HUES6 (cell line): ENCODE results near the gene NCKAP5.

Source experiments
- H3K27ac ChIP-seq: 2 replicates; pipeline ENCODE4 v1.7.0; 2013; ENCODE audit warnings: low read depth, mild to moderate bottlenecking, low read length, inconsistent platforms
- H3K27me3 ChIP-seq: 2 replicates; pipeline ENCODE4 v1.6.1; 2013; ENCODE audit warnings: low read length; ENCODE audit not compliant: control insufficient read depth, insufficient read depth
- H3K36me3 ChIP-seq: 2 replicates; pipeline ENCODE4 v1.6.1; 2013; ENCODE audit warnings: low read length; ENCODE audit not compliant: control insufficient read depth, insufficient read depth
- H3K4me1 ChIP-seq: 2 replicates; pipeline ENCODE4 v1.6.1; 2013; ENCODE audit warnings: low read length; ENCODE audit not compliant: control insufficient read depth, insufficient read depth
- H3K4me3 ChIP-seq: 2 replicates; pipeline ENCODE4 v1.5.1; 2013; ENCODE audit warnings: low read depth, low read length
- H3K9ac ChIP-seq: one replicate; pipeline ENCODE4 v1.6.1; 2013; ENCODE audit warnings: mild to moderate bottlenecking, low read length
- H3K9me3 ChIP-seq: 2 replicates; pipeline ENCODE4 v1.6.1; 2013; ENCODE audit warnings: low read depth, low read length; ENCODE audit not compliant: control insufficient read depth, insufficient read depth

The NCKAP5 gene

DNA sequence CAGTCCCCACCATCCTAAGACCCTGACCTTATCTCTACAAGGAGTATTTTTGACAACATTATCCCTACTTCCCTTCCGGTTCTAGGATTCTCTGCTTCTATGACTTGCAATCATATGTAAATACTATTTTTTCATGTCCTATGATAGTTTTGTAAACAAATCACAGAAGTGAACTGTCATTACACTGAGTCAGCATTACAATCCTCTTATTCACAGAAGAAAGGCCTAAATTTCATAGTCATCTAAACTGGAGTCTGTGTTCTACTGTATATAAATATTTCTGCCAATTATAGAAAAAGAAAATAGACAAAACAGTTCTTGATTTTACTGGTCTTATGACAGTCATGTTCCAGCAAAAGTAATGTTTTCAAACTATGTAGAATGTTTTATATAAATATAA, 265.1 kb downstream of the NCKAP5 start:
- H3K27ac ChIP-seq: no peak overlapping the region
- H3K4me1 ChIP-seq: no peaks in the 10 kb centered on the region
- no peaks in the 10 kb centered on the region for H3K27me3 ChIP-seq
- H3K4me3 ChIP-seq: no peak overlapping the region
- no peak overlapping the region for H3K9ac ChIP-seq
- H3K36me3 ChIP-seq: no peaks in the 10 kb centered on the region
- H3K9me3 ChIP-seq: no peaks in the 10 kb centered on the region

DNA sequence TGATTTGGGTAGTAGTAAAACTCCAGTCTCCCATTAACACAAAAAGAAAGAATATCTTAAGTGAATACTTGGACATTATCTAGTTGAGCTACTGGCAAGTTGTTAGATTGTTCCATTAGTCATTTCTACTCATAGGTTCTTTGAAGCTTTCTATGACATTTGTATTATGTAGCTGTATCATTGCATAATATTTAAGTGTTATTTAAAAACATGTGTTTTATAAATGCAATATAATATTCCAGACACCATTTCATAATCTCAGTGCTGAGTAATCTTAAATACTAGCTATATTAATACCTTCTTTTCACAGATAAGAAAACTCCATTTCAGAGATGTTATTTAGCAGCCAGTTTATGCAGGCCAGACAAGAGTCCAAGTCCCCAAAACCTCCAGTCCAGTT, 271.9 kb downstream of the NCKAP5 start:
- Histone ChIP-seq H3K27me3 (no peaks in the 10 kb centered on the region), H3K9me3 (no peaks in the 10 kb centered on the region), H3K4me3 (no peak overlapping the region), H3K9ac (no peak overlapping the region), H3K36me3 (no peaks in the 10 kb centered on the region), H3K27ac (no peak overlapping the region), H3K4me1 (no peaks in the 10 kb centered on the region)

DNA sequence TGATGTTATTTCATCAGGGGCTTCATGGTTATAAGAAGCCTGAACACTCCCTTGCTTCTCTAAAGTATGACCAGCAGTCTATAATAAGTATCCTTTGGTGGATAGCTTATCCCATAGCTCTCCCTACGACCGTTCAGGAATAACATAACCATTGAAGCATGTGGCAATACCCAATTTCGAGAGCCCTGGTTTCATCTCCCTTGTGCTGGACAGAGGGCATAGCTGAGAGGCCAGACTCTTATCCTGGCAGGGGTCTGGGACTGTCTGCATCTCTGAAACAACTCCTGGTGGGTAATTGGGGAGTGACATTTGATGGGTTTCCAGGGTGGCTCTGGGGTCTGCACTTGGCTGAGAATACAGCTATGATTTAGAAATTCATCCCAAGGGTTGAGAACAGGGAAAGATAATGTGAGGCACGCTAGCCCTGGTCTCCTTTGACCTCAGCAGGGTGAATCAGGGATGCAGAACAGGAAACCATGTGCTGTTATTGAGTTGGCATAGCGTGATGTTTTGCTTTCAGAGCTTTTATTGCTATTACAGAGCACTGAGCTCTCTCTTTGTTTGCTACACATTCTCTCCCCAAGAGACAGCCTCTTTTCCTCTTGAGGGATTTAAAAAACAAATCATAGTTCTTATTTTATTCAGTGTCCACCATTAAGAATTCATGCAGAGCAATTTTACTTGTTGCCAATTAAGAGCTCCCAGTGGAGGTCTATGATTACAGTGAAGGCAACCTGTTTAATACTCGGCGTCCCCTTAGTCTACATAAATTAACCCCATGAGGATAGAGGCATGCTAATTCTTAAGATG, 274.5 kb downstream of the NCKAP5 start:
- Histone ChIP-seq H3K9me3 (no peaks in the 10 kb centered on the region), H3K27me3 (no peaks in the 10 kb centered on the region), H3K27ac (no peak overlapping the region), H3K36me3 (no peaks in the 10 kb centered on the region), H3K4me3 (no peak overlapping the region), H3K9ac (no peak overlapping the region), H3K4me1 (no peaks in the 10 kb centered on the region)

DNA sequence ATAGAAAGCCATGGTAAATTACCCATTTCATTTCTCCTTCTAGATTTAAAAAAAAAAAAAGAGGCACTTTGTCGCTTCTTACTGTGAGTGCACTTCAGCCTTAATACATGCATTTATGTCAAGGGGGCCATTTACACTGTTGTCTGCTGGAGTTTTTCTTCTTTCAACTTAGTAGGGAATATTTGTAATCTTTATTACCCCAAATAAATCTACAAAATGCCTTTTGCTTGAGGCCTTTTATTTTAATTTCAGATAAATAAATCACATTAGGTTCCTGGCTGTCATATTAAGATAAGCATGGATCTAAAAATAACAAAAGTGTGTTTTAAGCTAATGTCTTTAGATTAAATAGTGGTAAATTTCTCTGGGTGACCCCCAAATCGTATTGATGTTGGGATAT, 276.0 kb downstream of the NCKAP5 start:
- Histone ChIP-seq H3K4me3 (no peak overlapping the region), H3K9ac (no peak overlapping the region), H3K27me3 (no peaks in the 10 kb centered on the region), H3K36me3 (no peaks in the 10 kb centered on the region), H3K27ac (no peak overlapping the region), H3K9me3 (no peaks in the 10 kb centered on the region), H3K4me1 (no peaks in the 10 kb centered on the region)

DNA sequence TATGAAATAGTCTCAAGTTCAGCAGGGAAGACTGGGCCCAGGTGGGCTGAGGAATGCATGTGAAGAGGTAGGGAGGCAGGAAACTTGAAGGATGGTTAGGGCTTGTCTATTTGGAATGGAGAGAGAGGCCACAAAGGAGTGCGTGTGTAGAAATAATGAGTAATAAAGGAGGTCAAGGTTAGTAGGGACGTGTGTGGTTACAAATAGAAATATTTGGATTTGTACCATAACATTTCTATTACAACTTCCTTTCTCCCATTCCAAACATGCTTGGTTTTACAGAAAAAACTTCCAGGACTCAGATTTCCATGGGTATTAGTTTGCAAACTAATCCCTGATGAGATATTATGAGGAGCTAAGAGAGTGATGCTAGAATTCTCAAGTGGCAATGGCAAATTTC, 280.6 kb downstream of the NCKAP5 start:
- H3K9me3 ChIP-seq: no peaks in the 10 kb centered on the region
- no peaks in the 10 kb centered on the region for H3K27me3 ChIP-seq
- no peak overlapping the region for H3K9ac ChIP-seq
- H3K4me3 ChIP-seq: no peak overlapping the region
- H3K36me3 ChIP-seq: no peaks in the 10 kb centered on the region
- H3K4me1 ChIP-seq: no peaks in the 10 kb centered on the region
- H3K27ac ChIP-seq: no peak overlapping the region

DNA sequence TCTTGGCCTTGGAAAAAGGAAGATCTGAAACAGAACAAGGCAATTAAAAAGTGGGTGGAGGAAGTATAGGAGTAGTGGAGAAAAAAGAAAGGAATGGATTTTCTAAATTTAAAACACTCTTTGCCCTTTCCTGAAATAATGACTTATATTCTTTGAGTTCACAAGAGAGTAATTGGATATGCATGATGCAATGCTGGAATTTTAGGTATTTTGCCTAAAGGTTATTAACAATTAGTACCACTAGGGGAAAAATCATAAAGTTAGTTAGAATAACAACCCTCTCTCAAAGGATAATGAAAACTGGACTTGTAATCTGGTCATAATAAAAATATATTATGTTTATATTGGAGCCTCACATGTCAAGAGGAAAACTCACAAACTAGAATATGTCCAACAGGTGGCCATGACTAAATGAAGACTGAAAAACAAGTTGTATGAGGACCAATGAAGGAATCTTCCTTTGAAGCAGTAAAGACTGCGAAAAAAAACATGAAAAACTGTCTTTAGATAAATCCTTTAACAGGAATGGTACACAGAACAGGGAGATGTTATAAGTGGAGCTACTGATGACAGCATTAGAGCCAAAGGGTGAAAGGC, 281.8 kb downstream of the NCKAP5 start:
- Histone ChIP-seq H3K9me3 (no peaks in the 10 kb centered on the region), H3K4me3 (no peak overlapping the region), H3K27me3 (no peaks in the 10 kb centered on the region), H3K27ac (no peak overlapping the region), H3K36me3 (no peaks in the 10 kb centered on the region), H3K4me1 (no peaks in the 10 kb centered on the region), H3K9ac (no peak overlapping the region)

DNA sequence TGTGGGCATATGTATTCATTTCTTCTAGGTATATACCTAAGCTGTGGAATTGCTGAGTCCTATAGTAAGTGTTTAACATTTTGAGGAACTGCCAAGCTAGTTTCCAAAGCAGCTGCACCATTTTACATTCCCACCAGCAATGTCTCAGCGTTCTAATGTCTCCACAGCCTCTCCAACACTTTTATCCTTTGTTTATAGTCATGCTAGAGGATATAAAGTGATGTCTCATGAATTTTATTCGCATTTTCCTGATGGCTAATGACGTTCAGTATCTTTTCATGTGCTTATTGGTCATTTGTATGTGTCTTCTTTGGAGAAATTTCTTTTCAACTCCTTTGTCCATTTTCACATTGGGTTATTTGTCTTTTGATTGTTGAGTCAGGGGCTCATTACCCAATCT, 295.2 kb downstream of the NCKAP5 start:
- Histone ChIP-seq H3K36me3 (no peaks in the 10 kb centered on the region), H3K9ac (no peak overlapping the region), H3K27ac (no peak overlapping the region), H3K27me3 (no peaks in the 10 kb centered on the region), H3K4me1 (no peaks in the 10 kb centered on the region), H3K9me3 (peaks cover under 1% of the 10 kb centered on the region; the same call in 1 of the 2 replicates), H3K4me3 (no peak overlapping the region)

DNA sequence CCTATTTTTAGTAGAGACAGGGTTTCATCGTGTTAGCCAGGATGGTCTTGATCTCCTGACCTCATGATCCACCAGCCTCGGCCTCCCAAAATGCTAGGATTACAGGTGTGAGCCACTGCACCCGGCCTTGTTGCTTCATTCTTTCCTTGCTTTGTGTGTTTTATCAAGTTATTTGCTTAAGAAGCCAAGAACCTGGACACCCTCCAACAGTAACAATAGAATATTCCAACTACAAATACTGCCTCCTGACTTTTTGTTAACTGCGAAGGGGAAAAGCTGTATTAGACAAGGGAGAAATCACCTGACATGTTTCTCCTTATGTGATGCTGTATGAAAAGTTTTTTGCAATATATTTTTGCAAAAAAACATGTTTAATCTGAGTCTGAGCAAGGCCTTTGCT, 297.2 kb downstream of the NCKAP5 start:
- no peaks in the 10 kb centered on the region for H3K36me3 ChIP-seq
- H3K27me3 ChIP-seq: peaks cover 6% of the 10 kb centered on the region
- no peak overlapping the region for H3K27ac ChIP-seq
- no peak overlapping the region for H3K4me3 ChIP-seq
- H3K4me1 ChIP-seq: peaks cover 4% of the 10 kb centered on the region; the same call in 1 of the 2 replicates
- H3K9ac ChIP-seq: no peak overlapping the region
- H3K9me3 ChIP-seq: no peaks in the 10 kb centered on the region

DNA sequence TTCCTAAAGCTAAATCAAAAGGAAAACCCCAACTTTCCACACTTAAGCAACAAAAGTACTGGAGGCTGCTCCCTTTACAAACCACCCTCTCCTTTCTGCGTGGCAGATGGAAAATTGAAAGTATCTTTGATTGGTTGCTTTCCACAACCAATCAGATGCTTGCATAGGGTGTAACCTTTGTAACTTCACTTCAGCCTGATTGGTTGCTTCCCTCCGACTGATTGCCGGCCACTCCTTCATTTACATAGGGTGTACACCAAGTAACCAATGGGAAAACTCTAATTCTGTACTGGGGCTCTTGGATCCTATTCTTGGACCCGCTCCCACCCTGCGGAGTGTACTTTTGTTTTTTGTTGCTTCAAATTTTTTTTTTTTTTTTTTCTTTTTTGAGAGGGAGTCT, 297.7 kb downstream of the NCKAP5 start:
- Histone ChIP-seq H3K36me3 (no peaks in the 10 kb centered on the region), H3K9me3 (no peaks in the 10 kb centered on the region), H3K27ac (no peak overlapping the region), H3K4me1 (peaks cover 4% of the 10 kb centered on the region; the same call in 1 of the 2 replicates), H3K27me3 (peaks cover 12% of the 10 kb centered on the region), H3K4me3 (no peak overlapping the region), H3K9ac (no peak overlapping the region)

DNA sequence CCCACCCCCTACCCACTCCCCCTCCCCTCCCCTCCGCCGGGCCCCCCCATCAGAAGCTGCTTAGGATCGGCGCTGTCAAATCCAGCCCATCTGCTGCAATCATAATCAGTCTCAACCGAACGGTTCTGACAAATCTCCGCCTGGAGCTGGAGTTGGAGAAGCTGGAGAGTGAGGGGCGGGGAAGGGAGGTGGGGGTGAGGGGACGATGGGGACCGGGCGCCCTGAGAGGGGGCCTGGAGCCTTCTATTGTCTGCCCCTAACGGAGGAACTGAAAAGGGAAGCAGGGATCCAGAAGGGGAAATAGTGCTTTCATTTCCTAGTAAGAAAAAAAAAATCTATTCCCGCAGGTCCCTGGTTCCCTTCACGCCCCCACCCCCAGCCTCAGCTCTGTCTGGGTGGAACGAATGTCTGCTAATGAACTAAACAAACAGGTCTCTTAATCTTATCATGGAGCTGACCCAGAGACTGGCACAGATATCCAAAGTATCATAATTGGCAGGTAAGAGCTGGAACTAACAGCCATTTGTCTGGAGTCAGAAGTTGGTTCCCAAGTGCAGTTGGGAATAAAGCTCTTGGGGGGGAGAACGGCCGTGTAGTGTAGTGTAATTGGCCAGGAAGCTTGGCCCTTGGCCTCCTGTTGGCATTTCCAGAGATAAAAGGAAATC, 301.2 kb downstream of the NCKAP5 start:
- peaks cover 18% of the 10 kb centered on the region for H3K27me3 ChIP-seq
- H3K9ac ChIP-seq: no peak overlapping the region
- H3K9me3 ChIP-seq: no peaks in the 10 kb centered on the region
- H3K27ac ChIP-seq: no peak overlapping the region
- peak overlapping the region; percentile 86 for H3K4me3 ChIP-seq
- H3K36me3 ChIP-seq: no peaks in the 10 kb centered on the region
- H3K4me1 ChIP-seq: peaks cover 4% of the 10 kb centered on the region; the same call in 1 of the 2 replicates
